CD8-positive, alpha-beta memory T cell (primary cell): ENCODE data around the gene SUPT4H1. TPM values are rescaled to one million over a fixed set of nuclear protein-coding genes. Genes with fewer than 3 reads are reported as not detected.

Experiments used
- CTCF ChIA-PET: fragments of 350-600 bp; sonication (Branson Sonifier 250); formaldehyde crosslinking; loops from one replicate; lab custom pipeline; 2021; ENCODE audit warnings: antibody characterized with exemption; lab: Charles Lee
- POLR2A ChIA-PET: fragments of 350-600 bp; sonication (Branson Sonifier 250); formaldehyde crosslinking; loops from one replicate; lab custom pipeline; 2021; ENCODE audit warnings: antibody characterized with exemption; lab: Charles Lee
- DNase-seq, 5 donors: peaks; one replicate each; pipeline versions ENCODE4 v3.0.0 to v3.0.0-alpha.2; 2020 to 2022; ENCODE audit warnings: mixed read lengths in 1 of 5
- H3K27ac ChIP-seq: one replicate; pipeline ENCODE4 v1.7.0; 2013; ENCODE audit warnings: low read depth, mild to moderate bottlenecking, low read length, moderate library complexity
- H3K27me3 ChIP-seq: 2 replicates; pipeline ENCODE4 v1.7.0; 2013; ENCODE audit warnings: low read length, mild to moderate bottlenecking; ENCODE audit not compliant: insufficient read depth, poor library complexity, severe bottlenecking
- H3K36me3 ChIP-seq: 2 replicates; pipeline ENCODE4 v1.7.0; 2013; ENCODE audit warnings: mild to moderate bottlenecking, low read length, moderate library complexity; ENCODE audit not compliant: insufficient read depth
- H3K4me1 ChIP-seq: 2 replicates; pipeline ENCODE4 v1.7.0; 2013; ENCODE audit warnings: mild to moderate bottlenecking, low read length, moderate library complexity; ENCODE audit not compliant: insufficient read depth
- H3K4me3 ChIP-seq: 2 replicates; pipeline ENCODE4 v1.7.0; 2013; ENCODE audit warnings: mild to moderate bottlenecking, low read length
- H3K9me3 ChIP-seq: 2 replicates; pipeline ENCODE4 v1.7.0; 2013; ENCODE audit warnings: mild to moderate bottlenecking, low read length
- H3K27ac Mint-ChIP-seq, 8 donors: one replicate each; pipeline ENCODE4 v1.8.0; 2020 to 2021; ENCODE audit warnings: mixed read lengths in 8 of 8, mild to moderate bottlenecking in 6 of 8, inconsistent platforms in 3 of 8, moderate library complexity in 3 of 8
- H3K27me3 Mint-ChIP-seq, 2 donors: one replicate each; pipeline ENCODE4 v1.8.0; 2020 to 2021; ENCODE audit warnings: mixed read lengths in 2 of 2, mild to moderate bottlenecking in 1 of 2, moderate library complexity in 1 of 2
- H3K36me3 Mint-ChIP-seq, 3 donors: one replicate each; pipeline ENCODE4 v1.8.0; 2020 to 2021; ENCODE audit warnings: mixed read lengths in 3 of 3, inconsistent platforms in 1 of 3, mild to moderate bottlenecking in 1 of 3
- H3K4me1 Mint-ChIP-seq, 3 donors: one replicate each; pipeline ENCODE4 v1.8.0; 2020 to 2021; ENCODE audit warnings: mixed read lengths in 3 of 3, inconsistent platforms in 1 of 3, mild to moderate bottlenecking in 1 of 3
- H3K4me3 Mint-ChIP-seq, 7 donors: one replicate each; pipeline ENCODE4 v1.8.0; 2020 to 2021; ENCODE audit warnings: mixed read lengths in 7 of 7, mild to moderate bottlenecking in 6 of 7, moderate library complexity in 4 of 7, inconsistent platforms in 2 of 7
- H3K9me3 Mint-ChIP-seq, 5 donors: one replicate each; pipeline ENCODE4 v1.8.0; 2020 to 2022; ENCODE audit warnings: mixed read lengths in 5 of 5, mild to moderate bottlenecking in 3 of 5, moderate library complexity in 2 of 5, inconsistent platforms in 1 of 5
- polyA plus RNA-seq: library from polyadenylated mRNA; unstranded; fragments of 300-500 nt; fragmentation: Illumina TruSeq; gene quantifications from one replicate; pipeline ENCODE4 v1.2.3, GENCODE V29; 2021
- total RNA-seq, 2 experiments: library from RNA; stranded (reverse); gene quantifications; one replicate each; pipeline ENCODE4 v1.2.3, GENCODE V29; 2021

Gene SUPT4H1
- total and polyA plus RNA-seq, 3 experiments from 2014 or later, result 97.5 to 149 (median 145) TPM

DNA sequence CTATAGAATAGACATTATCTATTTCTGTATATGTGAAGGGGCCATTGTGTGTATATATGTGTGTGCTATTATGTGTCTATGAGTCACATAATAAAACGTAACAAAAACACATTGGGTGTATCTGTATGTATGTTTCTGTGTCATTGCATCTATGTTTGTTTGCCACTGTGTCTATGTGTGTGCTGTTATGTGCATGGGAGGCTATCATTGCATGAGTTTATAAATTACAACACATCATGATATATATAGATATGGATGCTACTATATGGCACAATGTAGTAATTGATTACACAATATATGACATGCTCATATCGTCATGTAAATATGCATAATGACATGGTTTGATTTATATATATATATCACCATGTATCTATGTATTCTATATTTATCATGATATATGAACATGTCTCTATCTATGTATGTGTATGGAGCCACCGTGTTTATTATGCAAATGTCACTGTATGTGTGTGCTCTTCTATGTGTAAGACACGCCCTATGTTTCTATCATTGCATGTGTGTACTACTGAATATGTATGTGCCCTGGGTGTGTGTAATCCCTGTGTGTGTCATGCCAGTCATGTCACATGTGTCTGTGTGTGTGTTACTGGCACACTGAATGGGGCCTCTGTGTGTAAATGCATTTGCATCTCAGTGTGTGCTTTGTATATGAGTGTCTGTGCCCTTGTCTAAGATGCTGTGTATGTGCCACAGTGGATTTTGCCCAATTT lies 22.0 kb downstream of the SUPT4H1 start:
- peak overlapping the region; percentile 96 for H3K27ac ChIP-seq
- H3K4me1 ChIP-seq, result peaks cover 51% of the 10 kb centered on the region
- Mint-ChIP-seq H3K4me3 (peak overlapping the region; percentile 89 to 100 (median 95)), H3K27me3 (peaks cover 0 to 6% of the 10 kb centered on the region in 2 donors), H3K9me3 (peaks cover 0 to 2% (median 0%) of the 10 kb centered on the region in 5 donors), H3K27ac (peak overlapping the region; percentile 94 to 100 (median 98)), H3K4me1 (peaks cover 55 to 70% (median 61%) of the 10 kb centered on the region in 3 donors), H3K36me3 (peaks cover 17 to 45% (median 20%) of the 10 kb centered on the region in 3 donors)
- peak overlapping the region; percentile 98 for H3K4me3 ChIP-seq
- DNase-seq, result peak in 2 of 5 donors; percentile 30 to 67
- ChIA-PET CTCF (interaction anchor here (1.0 to 8.6 kb wide), 3 partner anchors 13 to 86 kb away, joined by 3 to 164 read pairs (median 32); no protein-coding TSS in a partner anchor), POLR2A (interaction anchor here (1.0 to 13.6 kb wide), 4 partner anchors 12 to 88 kb away, joined by 4 to 491 read pairs (median 36); partner anchors contain the start of genes RNF43 and SUPT4H1)
- H3K27me3 ChIP-seq, result no peaks in the 10 kb centered on the region
- peaks cover 22% of the 10 kb centered on the region for H3K36me3 ChIP-seq
- H3K9me3 ChIP-seq, result no peaks in the 10 kb centered on the region

GRCh38 chr17:58329035-58329809 lies 22.8 kb downstream of the SUPT4H1 start:
- peaks cover 17 to 44% (median 20%) of the 10 kb centered on the region in 3 donors for H3K36me3 Mint-ChIP-seq
- H3K9me3 ChIP-seq, result no peaks in the 10 kb centered on the region
- H3K27me3 Mint-ChIP-seq, result peaks cover 0 to 6% of the 10 kb centered on the region in 2 donors
- H3K4me3 ChIP-seq, result peak overlapping the region; percentile 98
- peaks cover 22% of the 10 kb centered on the region for H3K36me3 ChIP-seq
- H3K27me3 ChIP-seq, result no peaks in the 10 kb centered on the region
- H3K4me3 Mint-ChIP-seq, result peak overlapping the region; percentile 89 to 100 (median 95)
- peaks cover 43% of the 10 kb centered on the region for H3K4me1 ChIP-seq
- H3K27ac ChIP-seq, result peak overlapping the region; percentile 96
- ChIA-PET CTCF (interaction anchor here (15.4 kb wide), 1 partner anchor 12 kb away, joined by 504 read pairs; no protein-coding TSS in a partner anchor), POLR2A (interaction anchor here (1.4 to 13.6 kb wide), 6 partner anchors 11 to 88 kb away, joined by 3 to 491 read pairs (median 18); partner anchors contain the start of genes RNF43 and SUPT4H1)
- H3K4me1 Mint-ChIP-seq, result peaks cover 48 to 64% (median 55%) of the 10 kb centered on the region in 3 donors
- H3K9me3 Mint-ChIP-seq, result peaks cover 0 to 2% (median 0%) of the 10 kb centered on the region in 5 donors
- DNase-seq, result peak; percentile 48 to 78 (median 72)
- H3K27ac Mint-ChIP-seq, result peak overlapping the region; percentile 90 to 99 (median 98)

DNA sequence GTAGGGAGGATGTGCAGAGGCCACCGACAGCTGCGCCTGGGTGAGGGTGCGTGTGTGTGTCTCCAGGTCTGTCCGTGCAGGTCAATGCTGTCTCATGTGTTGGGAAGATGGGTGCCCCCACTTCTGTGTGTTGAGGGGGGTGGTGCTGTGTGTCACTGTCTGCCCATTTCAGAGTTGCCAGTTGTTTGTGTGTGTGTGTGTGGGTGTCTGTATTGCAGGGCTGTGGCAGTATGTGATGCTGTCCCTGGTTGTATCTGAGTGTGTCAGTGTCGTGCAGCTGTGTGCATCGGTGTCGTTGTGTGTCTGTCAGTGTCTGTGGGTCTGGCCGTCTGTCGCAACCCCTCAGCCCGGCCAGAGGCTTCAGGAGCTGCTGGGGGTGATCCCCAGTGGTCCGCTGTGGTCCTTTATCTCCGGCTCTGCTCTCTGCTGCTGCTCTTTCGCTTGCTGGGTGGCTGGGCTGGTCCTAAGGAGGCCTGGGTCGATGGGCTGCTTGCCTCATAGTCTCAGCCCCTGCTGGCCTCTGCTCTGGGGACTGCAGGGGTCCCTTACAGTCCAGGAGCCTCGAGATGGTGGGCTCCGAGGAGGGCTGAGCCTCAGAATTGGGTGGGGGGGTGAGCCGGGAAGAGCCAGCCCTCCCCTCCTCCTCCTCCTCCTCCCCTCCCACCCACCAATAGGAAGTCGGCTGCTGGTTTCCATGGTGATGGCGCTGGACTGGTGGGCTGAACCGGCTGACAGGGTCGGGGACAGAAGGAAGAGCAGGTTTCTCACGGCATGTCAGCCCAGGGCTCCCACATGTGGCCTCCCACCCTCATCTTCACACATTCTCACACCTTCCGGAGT lies 23.6 kb downstream of the SUPT4H1 start, which contains the start of gene TSPOAP1:
Gene TSPOAP1 (minus strand): TSS at position 601 of the 840 bp plus-strand sequence. CDS start 875 bp downstream, outside the sequence.
- peaks cover 0 to 6% of the 10 kb centered on the region in 2 donors for H3K27me3 Mint-ChIP-seq

GRCh38 chr17:58327363-58328194 lies 24.4 kb downstream of the SUPT4H1 start:
- H3K4me3 ChIP-seq, result peak overlapping the region; percentile 98
- ChIA-PET POLR2A (interaction anchor here (1.1 to 13.6 kb wide), 8 partner anchors 10 to 90 kb away, joined by 3 to 491 read pairs (median 6); partner anchors contain the start of genes RNF43 and SUPT4H1), CTCF (interaction anchor here (0.7 to 15.4 kb wide), 10 partner anchors 9 to 160 kb away, joined by 3 to 504 read pairs (median 6); partner anchors contain the start of genes HSF5, RNF43 and SUPT4H1)
- H3K4me3 Mint-ChIP-seq, result peak overlapping the region; percentile 89 to 100 (median 95)
- peak overlapping the region; percentile 93 to 99 (median 98) for H3K27ac Mint-ChIP-seq
- peaks cover 40 to 61% (median 49%) of the 10 kb centered on the region in 3 donors for H3K4me1 Mint-ChIP-seq
- H3K4me1 ChIP-seq, result peaks cover 34% of the 10 kb centered on the region
- H3K9me3 Mint-ChIP-seq, result peaks cover 0 to 2% (median 0%) of the 10 kb centered on the region in 5 donors
- no peak for DNase-seq
- peaks cover 17 to 46% (median 20%) of the 10 kb centered on the region in 3 donors for H3K36me3 Mint-ChIP-seq
- no peaks in the 10 kb centered on the region for H3K9me3 ChIP-seq
- H3K36me3 ChIP-seq, result peaks cover 22% of the 10 kb centered on the region
- no peaks in the 10 kb centered on the region for H3K27me3 ChIP-seq
- H3K27me3 Mint-ChIP-seq, result peaks cover 0 to 6% of the 10 kb centered on the region in 2 donors
- H3K27ac ChIP-seq, result peak overlapping the region; percentile 96

More for the DNA sequence above, 23.6 kb downstream of the SUPT4H1 start, which contains the start of gene TSPOAP1:
- Mint-ChIP-seq H3K9me3 (peaks cover 0 to 2% (median 0%) of the 10 kb centered on the region in 5 donors), H3K36me3 (peaks cover 17 to 47% (median 20%) of the 10 kb centered on the region in 3 donors), H3K27ac (peak within 1 kb of the TSS; percentile 93 to 99 (median 98)), H3K4me3 (peak within 1 kb of the TSS; percentile 89 to 100 (median 95)), H3K4me1 (peaks cover 42 to 64% (median 49%) of the 10 kb centered on the region in 3 donors)
- DNase-seq, result peak; percentile 61 to 88 (median 63)
- Histone ChIP-seq H3K27me3 (no peaks in the 10 kb centered on the region), H3K4me1 (peaks cover 35% of the 10 kb centered on the region), H3K4me3 (peak within 1 kb of the TSS; percentile 98), H3K27ac (peak within 1 kb of the TSS; percentile 96), H3K9me3 (no peaks in the 10 kb centered on the region), H3K36me3 (peaks cover 22% of the 10 kb centered on the region)
- ChIA-PET POLR2A (interaction anchor here (1.1 to 13.6 kb wide), 7 partner anchors 10 to 89 kb away, joined by 3 to 491 read pairs (median 7); partner anchors contain the start of genes RNF43 and SUPT4H1), CTCF (interaction anchor here (0.7 to 15.4 kb wide), 10 partner anchors 10 to 159 kb away, joined by 3 to 504 read pairs (median 6); partner anchors contain the start of genes HSF5, RNF43 and SUPT4H1)

DNA sequence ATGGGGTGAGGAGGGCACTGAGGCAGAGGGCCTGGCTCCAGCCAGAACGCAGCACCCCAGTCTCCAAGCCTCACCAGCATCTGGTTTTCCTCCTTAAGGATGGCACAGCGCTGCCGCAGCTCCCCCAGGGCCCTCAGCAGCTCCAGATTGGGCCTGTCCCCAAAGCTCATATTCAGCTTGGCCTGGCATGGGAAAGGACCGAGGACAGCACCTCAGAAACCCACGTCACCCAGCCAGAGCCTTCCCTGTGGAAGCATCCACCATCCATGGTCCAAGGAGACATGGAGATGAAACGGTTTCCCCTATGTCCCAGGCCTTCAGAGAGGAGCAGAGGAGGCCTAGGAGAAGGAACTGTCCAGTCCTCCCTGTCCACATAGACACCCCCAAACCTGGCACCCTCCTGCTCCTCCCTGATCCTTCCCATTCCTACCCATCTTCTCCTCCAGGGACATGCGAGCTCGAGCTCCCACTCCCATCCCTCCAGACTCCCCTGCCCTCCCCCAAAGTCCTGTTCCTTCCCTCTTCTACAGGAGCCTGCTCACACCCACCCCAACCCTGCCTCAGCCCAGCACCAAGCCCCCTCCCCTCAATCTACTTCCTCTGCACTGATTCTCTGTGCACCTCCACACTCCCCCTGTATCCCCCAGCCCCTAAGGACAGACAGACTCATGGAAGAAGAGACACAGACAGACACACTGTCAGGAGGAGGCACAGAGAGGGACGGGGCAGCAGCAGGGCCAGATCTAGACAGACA lies 25.2 kb downstream of the SUPT4H1 start:
- Mint-ChIP-seq H3K9me3 (peaks cover 0 to 2% (median 0%) of the 10 kb centered on the region in 5 donors), H3K27me3 (peaks cover 0 to 2% of the 10 kb centered on the region in 2 donors), H3K4me1 (peaks cover 43 to 61% (median 55%) of the 10 kb centered on the region in 3 donors), H3K4me3 (peak overlapping the region; percentile 89 to 100 (median 95)), H3K27ac (peak overlapping the region; percentile 86 to 99 (median 92)), H3K36me3 (peaks cover 15 to 47% (median 18%) of the 10 kb centered on the region in 3 donors)
- POLR2A ChIA-PET, result interaction anchor here (1.1 to 13.6 kb wide), 6 partner anchors 9 to 154 kb away, joined by 3 to 491 read pairs (median 17); partner anchors contain the start of genes RNF43 and SUPT4H1
- Histone ChIP-seq H3K4me3 (no peak overlapping the region), H3K27me3 (no peaks in the 10 kb centered on the region), H3K4me1 (peaks cover 34% of the 10 kb centered on the region), H3K36me3 (peaks cover 17% of the 10 kb centered on the region), H3K9me3 (no peaks in the 10 kb centered on the region), H3K27ac (no peak overlapping the region)
- CTCF ChIA-PET, result interaction anchor here (1.0 to 15.4 kb wide), 8 partner anchors 10 to 161 kb away, joined by 3 to 504 read pairs (median 4); partner anchors contain the start of genes HSF5, RNF43 and SUPT4H1
- DNase-seq, result no peak
